Loucy (cell line): ENCODE data around the gene GMEB2.

ENCODE experiments used
- H2AFZ ChIP-seq: fragments of 200-600 bp; sonication (generic); 2 replicates; pipeline ENCODE4 v1.6.0; 2016; ENCODE audit warnings: antibody characterized with exemption, mild to moderate bottlenecking, low read length, moderate library complexity
- H3F3A ChIP-seq: fragments of 200-600 bp; 2 replicates; pipeline ENCODE4 v1.6.0; 2016; ENCODE audit warnings: antibody characterized with exemption, low read depth, mild to moderate bottlenecking
- H3K27me3 ChIP-seq: fragments of 200-600 bp; sonication (generic); 2 replicates; pipeline ENCODE4 v1.6.1; 2014; ENCODE audit warnings: low read length, mild to moderate bottlenecking; ENCODE audit not compliant: insufficient read depth, poor library complexity, severe bottlenecking
- H3K36me3 ChIP-seq: fragments of 200-600 bp; sonication (generic); 2 replicates; pipeline ENCODE4 v1.6.1; 2016; ENCODE audit warnings: low read length; ENCODE audit not compliant: insufficient read depth
- H3K4me1 ChIP-seq: fragments of 200-600 bp; sonication (generic); 2 replicates; pipeline ENCODE4 v1.5.1; 2014; ENCODE audit warnings: low read length, mild to moderate bottlenecking; ENCODE audit not compliant: insufficient read depth, poor library complexity, severe bottlenecking
- H3K4me2 ChIP-seq: fragments of 200-600 bp; sonication (generic); 2 replicates; pipeline ENCODE4 v1.6.0; 2014; ENCODE audit warnings: antibody characterized with exemption, low read length, low read depth, mild to moderate bottlenecking; ENCODE audit not compliant: poor library complexity, severe bottlenecking
- H3K4me3 ChIP-seq: fragments of 200-600 bp; sonication (generic); 2 replicates; pipeline ENCODE4 v1.5.1; 2014; ENCODE audit warnings: low read length, mild to moderate bottlenecking, mixed read lengths; ENCODE audit not compliant: poor library complexity, severe bottlenecking
- H3K79me2 ChIP-seq: fragments of 200-600 bp; sonication (generic); 2 replicates; pipeline ENCODE4 v1.6.1; 2014; ENCODE audit warnings: low read length; ENCODE audit not compliant: insufficient read depth
- H3K9ac ChIP-seq: fragments of 200-600 bp; sonication (generic); 2 replicates; pipeline ENCODE4 v1.6.0; 2014; ENCODE audit warnings: mild to moderate bottlenecking, low read depth, low read length, moderate library complexity; ENCODE audit not compliant: poor library complexity, severe bottlenecking
- H3K9me2 ChIP-seq: fragments of 200-600 bp; sonication (generic); replicated peaks from 2 replicates; pipeline ENCODE4 v1.6.1; 2016; ENCODE audit warnings: low read depth, low read length, mixed read lengths
- H3K9me3 ChIP-seq: fragments of 200-600 bp; sonication (generic); 2 replicates; pipeline ENCODE4 v1.6.1; 2014; ENCODE audit warnings: mild to moderate bottlenecking, antibody characterized with exemption, low read length, low read depth; ENCODE audit not compliant: insufficient read depth
- H4K20me1 ChIP-seq: fragments of 200-600 bp; sonication (generic); 2 replicates; pipeline ENCODE4 v1.6.0; 2014; ENCODE audit warnings: antibody characterized with exemption, low read length, mild to moderate bottlenecking; ENCODE audit not compliant: insufficient read depth, poor library complexity, severe bottlenecking
- EZH2phosphoT487 ChIP-seq: fragments of 200-600 bp; IDR thresholded peaks from 2 replicates; pipeline ENCODE4 v1.6.1; 2018; ENCODE audit warnings: antibody characterized with exemption, mild to moderate bottlenecking, moderate library complexity, borderline replicate concordance
- TF ChIP-seq, protein P1 (sequence below): fragments of 200-600 bp; sonication (generic); conservative IDR thresholded peaks from 2 replicates; pipeline ENCODE4 v1.5.1; 2014; ENCODE audit warnings: mild to moderate bottlenecking, antibody characterized with exemption, low read length

Gene GMEB2

DNA sequence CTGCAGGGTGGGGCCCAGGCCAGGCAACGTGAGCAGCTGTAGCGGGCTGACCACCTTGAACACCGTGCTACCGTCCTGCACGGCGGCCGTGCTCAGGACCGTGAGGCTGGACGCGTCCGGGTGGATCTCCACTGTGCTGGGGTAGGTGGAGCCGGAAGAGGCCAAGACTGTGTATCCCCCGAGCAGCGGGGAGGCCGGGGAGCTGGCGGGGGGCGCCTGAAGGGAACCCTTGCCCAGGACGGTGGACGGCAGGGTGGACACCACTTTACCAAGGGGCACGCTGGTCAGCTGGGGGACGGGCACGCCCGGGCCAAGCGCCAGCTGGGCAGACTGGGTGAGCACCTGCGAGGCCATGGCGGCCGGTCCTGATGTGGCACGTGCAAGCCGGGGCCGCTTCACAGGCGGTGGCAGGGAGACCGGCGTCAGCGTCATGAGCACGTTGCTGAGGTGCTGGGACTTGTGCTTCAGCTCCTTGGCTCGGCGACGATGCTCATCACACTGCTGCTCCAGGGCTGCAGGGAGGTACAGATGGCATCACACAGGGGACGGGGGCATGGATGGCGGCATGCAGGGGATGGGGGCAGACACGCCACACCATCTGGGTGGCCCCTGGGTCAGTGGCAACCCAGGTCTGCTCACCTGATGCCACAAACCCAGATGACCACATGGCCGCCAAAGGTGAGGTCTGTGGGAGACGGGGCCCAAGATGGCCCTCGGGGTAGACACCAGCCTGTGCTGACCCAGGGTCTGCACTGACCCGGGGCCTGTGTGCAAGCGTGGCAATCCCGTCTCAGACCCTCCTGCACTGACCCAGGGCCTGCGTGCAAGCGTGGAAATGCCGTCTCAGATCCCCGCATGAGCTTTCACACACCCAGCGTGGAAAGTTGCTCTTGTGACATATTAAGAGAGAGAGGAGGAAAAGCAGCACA, 36.4 kb downstream of the GMEB2 start:
- no peak for TF ChIP-seq EZH2phosphoT487
- TF ChIP-seq, protein P1, sequence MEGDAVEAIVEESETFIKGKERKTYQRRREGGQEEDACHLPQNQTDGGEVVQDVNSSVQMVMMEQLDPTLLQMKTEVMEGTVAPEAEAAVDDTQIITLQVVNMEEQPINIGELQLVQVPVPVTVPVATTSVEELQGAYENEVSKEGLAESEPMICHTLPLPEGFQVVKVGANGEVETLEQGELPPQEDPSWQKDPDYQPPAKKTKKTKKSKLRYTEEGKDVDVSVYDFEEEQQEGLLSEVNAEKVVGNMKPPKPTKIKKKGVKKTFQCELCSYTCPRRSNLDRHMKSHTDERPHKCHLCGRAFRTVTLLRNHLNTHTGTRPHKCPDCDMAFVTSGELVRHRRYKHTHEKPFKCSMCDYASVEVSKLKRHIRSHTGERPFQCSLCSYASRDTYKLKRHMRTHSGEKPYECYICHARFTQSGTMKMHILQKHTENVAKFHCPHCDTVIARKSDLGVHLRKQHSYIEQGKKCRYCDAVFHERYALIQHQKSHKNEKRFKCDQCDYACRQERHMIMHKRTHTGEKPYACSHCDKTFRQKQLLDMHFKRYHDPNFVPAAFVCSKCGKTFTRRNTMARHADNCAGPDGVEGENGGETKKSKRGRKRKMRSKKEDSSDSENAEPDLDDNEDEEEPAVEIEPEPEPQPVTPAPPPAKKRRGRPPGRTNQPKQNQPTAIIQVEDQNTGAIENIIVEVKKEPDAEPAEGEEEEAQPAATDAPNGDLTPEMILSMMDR = no peak
- no peaks in the 10 kb centered on the region for H3K27me3 ChIP-seq
- H3K4me3 ChIP-seq = no peak overlapping the region
- H3F3A ChIP-seq = no peaks in the 10 kb centered on the region
- peaks cover 13% of the 10 kb centered on the region; the same call in 1 of the 2 replicates for H3K36me3 ChIP-seq
- H3K79me2 ChIP-seq = no peaks in the 10 kb centered on the region
- no peak overlapping the region for H2AFZ ChIP-seq
- no peak overlapping the region for H3K9ac ChIP-seq
- H3K9me2 ChIP-seq = no peaks in the 10 kb centered on the region
- no peaks in the 10 kb centered on the region for H3K9me3 ChIP-seq
- H4K20me1 ChIP-seq = no peaks in the 10 kb centered on the region
- no peaks in the 10 kb centered on the region for H3K4me1 ChIP-seq
- H3K4me2 ChIP-seq = no peak overlapping the region

GRCh38 chr20:63589261-63590217, 37.4 kb downstream of the GMEB2 start:
- H3K9me3 ChIP-seq = no peaks in the 10 kb centered on the region
- no peaks in the 10 kb centered on the region for H3K27me3 ChIP-seq
- TF ChIP-seq, protein P1 = no peak
- TF ChIP-seq EZH2phosphoT487 = no peak
- no peaks in the 10 kb centered on the region for H3K79me2 ChIP-seq
- H3K4me2 ChIP-seq = no peak overlapping the region
- no peak overlapping the region for H3K4me3 ChIP-seq
- no peaks in the 10 kb centered on the region for H3K9me2 ChIP-seq
- H3K9ac ChIP-seq = no peak overlapping the region
- H3F3A ChIP-seq = no peaks in the 10 kb centered on the region
- H4K20me1 ChIP-seq = no peaks in the 10 kb centered on the region
- H3K36me3 ChIP-seq = peaks cover 13% of the 10 kb centered on the region; the same call in 1 of the 2 replicates
- H2AFZ ChIP-seq = no peak overlapping the region
- no peaks in the 10 kb centered on the region for H3K4me1 ChIP-seq

DNA sequence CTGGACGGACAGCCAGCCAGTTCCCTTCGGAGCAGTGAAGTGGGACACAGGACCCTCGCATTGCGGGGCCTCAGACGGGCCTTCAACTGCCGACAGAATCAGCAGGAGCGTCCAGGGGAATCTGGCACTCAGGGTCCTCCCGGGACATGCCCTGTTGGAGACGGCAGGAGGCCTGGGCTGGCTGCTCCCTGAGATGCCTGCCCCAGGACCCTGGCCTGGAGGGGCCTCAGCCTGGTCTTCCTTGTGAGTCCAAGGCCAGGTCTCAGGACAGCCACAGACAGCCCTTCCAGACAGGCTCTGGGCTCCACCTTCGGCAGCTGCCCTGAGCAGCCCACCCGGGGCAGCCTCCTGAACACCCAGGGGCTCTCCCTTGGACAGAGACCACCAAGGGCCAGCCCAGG, 38.3 kb downstream of the GMEB2 start:
- H3K4me1 ChIP-seq = no peaks in the 10 kb centered on the region
- no peak overlapping the region for H3K4me2 ChIP-seq
- no peak overlapping the region for H3K4me3 ChIP-seq
- TF ChIP-seq, protein P1 = no peak
- TF ChIP-seq EZH2phosphoT487 = no peak
- no peaks in the 10 kb centered on the region for H3K79me2 ChIP-seq
- no peaks in the 10 kb centered on the region for H3F3A ChIP-seq
- H3K27me3 ChIP-seq = no peaks in the 10 kb centered on the region
- H3K9ac ChIP-seq = no peak overlapping the region
- no peaks in the 10 kb centered on the region for H3K9me3 ChIP-seq
- peaks cover 9% of the 10 kb centered on the region; the same call in 1 of the 2 replicates for H3K36me3 ChIP-seq
- H2AFZ ChIP-seq = no peak overlapping the region
- H4K20me1 ChIP-seq = no peaks in the 10 kb centered on the region
- H3K9me2 ChIP-seq = no peaks in the 10 kb centered on the region
